H1 (cell line): ENCODE data around the gene FBXL17.

Experiments used
- CHD1 ChIP-seq: IDR thresholded peaks from 2 replicates; pipeline ENCODE4 v1.6.1; 2012; ENCODE audit warnings: low read depth, low read length, improper control_type of control experiment
- CREB1 ChIP-seq: IDR thresholded peaks from 2 replicates; pipeline ENCODE4 v1.6.1; 2012; ENCODE audit warnings: inconsistent platforms
- POLR2A ChIP-seq, 2 experiments: IDR thresholded peaks; 1 replicate in 1 of 2; 2 replicates in 1 of 2; pipeline ENCODE4 v1.6.1; 2011; ENCODE audit warnings: low read depth in 2 of 2, low read length in 2 of 2, mild to moderate bottlenecking in 2 of 2; ENCODE audit errors: control extremely low read depth in 1 of 2
- RBBP5 ChIP-seq: IDR thresholded peaks from 2 replicates; pipeline ENCODE4 v1.7.1; 2012; ENCODE audit warnings: low read depth, mild to moderate bottlenecking, inconsistent platforms, low read length, moderate library complexity, borderline replicate concordance
- SP1 ChIP-seq: IDR thresholded peaks from 2 replicates; pipeline ENCODE4 v1.6.1; 2011; ENCODE audit warnings: low read depth, low read length
- TAF1 ChIP-seq: IDR thresholded peaks from 2 replicates; pipeline ENCODE4 v1.6.1; 2011; ENCODE audit warnings: mild to moderate bottlenecking, low read depth, low read length
- TEAD4 ChIP-seq: IDR thresholded peaks from 2 replicates; pipeline ENCODE4 v1.6.1; 2012; ENCODE audit warnings: low read depth, low read length, inconsistent platforms, mixed read lengths
- YY1 ChIP-seq: IDR thresholded peaks from 2 replicates; pipeline ENCODE4 v1.6.1; 2011; ENCODE audit warnings: low read depth, mild to moderate bottlenecking, low read length
- TF ChIP-seq, protein P1 (sequence below), 3 experiments: IDR thresholded peaks; 1 replicate in 2 of 3; 2 replicates in 1 of 3; pipeline versions ENCODE4 v1.5.1 to v1.6.1; 2011; ENCODE audit warnings: low read length in 3 of 3, mild to moderate bottlenecking in 3 of 3, inconsistent platforms in 2 of 3, low read depth in 1 of 3, moderate library complexity in 1 of 3; ENCODE audit not compliant: insufficient read depth in 1 of 3; ENCODE audit errors: control extremely low read depth in 1 of 3
- TF ChIP-seq, protein P2 (sequence below): IDR thresholded peaks from 2 replicates; pipeline ENCODE4 v1.6.1; 2012; ENCODE audit warnings: inconsistent platforms

DNA sequence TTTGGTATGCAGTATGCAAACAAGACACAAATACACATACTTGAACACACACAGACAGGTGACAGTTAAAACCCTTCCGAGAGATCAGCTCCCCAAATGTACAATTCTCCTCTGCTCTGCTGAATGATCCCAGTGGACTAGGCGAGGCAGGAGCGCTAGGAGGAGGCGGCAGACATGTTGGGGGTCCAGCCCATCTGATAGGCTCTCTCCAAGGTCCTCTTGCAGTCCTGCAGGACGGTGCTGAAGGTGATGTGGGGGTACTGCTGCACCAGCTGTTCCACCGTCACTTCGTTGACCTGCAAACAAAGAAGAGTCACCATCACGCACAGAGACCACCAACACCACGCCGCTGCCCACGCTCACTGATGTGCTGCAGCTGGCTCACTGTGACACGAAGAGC is 520.3 kb downstream of the FBXL17 start:
- TF ChIP-seq, protein P1, sequence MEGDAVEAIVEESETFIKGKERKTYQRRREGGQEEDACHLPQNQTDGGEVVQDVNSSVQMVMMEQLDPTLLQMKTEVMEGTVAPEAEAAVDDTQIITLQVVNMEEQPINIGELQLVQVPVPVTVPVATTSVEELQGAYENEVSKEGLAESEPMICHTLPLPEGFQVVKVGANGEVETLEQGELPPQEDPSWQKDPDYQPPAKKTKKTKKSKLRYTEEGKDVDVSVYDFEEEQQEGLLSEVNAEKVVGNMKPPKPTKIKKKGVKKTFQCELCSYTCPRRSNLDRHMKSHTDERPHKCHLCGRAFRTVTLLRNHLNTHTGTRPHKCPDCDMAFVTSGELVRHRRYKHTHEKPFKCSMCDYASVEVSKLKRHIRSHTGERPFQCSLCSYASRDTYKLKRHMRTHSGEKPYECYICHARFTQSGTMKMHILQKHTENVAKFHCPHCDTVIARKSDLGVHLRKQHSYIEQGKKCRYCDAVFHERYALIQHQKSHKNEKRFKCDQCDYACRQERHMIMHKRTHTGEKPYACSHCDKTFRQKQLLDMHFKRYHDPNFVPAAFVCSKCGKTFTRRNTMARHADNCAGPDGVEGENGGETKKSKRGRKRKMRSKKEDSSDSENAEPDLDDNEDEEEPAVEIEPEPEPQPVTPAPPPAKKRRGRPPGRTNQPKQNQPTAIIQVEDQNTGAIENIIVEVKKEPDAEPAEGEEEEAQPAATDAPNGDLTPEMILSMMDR (IDR thresholded peaks at IDR 0.05; ENCODE audit: control extremely low read depth in 1 of 3, insufficient read depth in 1 of 3, low read depth in 1 of 3, low read length in 3 of 3): no peak
- TF ChIP-seq POLR2A (IDR thresholded peaks at IDR 0.05; ENCODE audit: control extremely low read depth in 1 of 2, low read depth in 2 of 2, low read length in 2 of 2): no peak
- no peak for TF ChIP-seq TEAD4
- no peak for TF ChIP-seq RBBP5
- no peak for TF ChIP-seq TAF1
- no peak for TF ChIP-seq CREB1
- TF ChIP-seq, protein P2, sequence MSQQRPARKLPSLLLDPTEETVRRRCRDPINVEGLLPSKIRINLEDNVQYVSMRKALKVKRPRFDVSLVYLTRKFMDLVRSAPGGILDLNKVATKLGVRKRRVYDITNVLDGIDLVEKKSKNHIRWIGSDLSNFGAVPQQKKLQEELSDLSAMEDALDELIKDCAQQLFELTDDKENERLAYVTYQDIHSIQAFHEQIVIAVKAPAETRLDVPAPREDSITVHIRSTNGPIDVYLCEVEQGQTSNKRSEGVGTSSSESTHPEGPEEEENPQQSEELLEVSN: no peak
- TF ChIP-seq YY1: no peak
- TF ChIP-seq SP1: no peak
- TF ChIP-seq CHD1: no peak
